GM19324 (cell line): ENCODE measurements around the gene OLAH.

Source experiments
- ATAC-seq: cut with Tn5 transposase; IDR thresholded peaks from one replicate; pipeline ENCODE4 v1.9.1; 2021; ENCODE audit warnings: mild to moderate bottlenecking, moderate library complexity; ENCODE audit not compliant: unreplicated experiment, low FRiP score

Gene OLAH

DNA sequence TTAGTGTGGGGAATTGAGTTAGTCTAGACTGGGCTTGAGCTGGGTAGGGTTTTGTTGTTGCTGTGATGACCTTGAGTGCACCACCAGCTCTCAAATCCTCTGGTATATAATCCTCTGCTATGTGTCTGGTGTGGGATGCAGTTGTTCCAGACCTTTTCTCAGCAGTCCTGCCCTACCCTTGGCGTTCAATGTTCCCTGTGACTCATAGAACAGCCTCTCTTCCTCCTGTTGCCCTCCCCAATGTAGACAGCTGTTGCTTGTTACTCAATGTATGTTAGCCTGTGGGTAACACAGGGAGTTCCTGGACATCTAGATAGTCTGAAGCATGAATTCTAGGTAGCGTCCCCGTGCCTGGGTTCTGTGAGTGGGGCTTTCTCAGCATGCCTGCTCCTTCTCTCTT, 25.1 kb downstream of the OLAH start:
- ATAC-seq: no peak

GRCh38 chr10:15069230-15069629, 25.5 kb downstream of the OLAH start:
- no peak for ATAC-seq

GRCh38 chr10:15072358-15072757, 28.6 kb downstream of the OLAH start:
- no peak for ATAC-seq

DNA sequence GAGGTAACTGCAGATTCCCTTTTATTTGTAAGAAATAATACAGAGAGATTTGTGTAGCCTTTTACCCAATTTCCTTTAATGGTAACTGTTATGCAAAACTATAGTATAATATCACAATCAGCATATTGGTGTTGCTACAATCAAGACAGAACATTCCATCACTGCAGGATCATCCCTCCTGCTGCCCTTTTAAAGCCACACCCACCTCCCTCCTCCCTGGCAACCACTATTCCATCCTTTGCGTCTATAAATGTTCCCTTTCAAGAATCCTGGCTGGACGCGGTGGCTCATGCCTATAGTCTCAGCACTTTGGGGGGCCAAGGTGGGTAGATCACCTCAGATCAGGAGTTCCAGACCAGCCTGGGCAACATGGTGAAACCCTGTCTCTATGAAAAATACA, 31.7 kb downstream of the OLAH start:
- no peak for ATAC-seq

- no peak for ATAC-seq
Measured at GRCh38 chr10:15083674-15084501, 40.1 kb downstream of the OLAH start.

GRCh38 chr10:15084502-15084922, 40.8 kb downstream of the OLAH start:
- ATAC-seq: no peak

DNA sequence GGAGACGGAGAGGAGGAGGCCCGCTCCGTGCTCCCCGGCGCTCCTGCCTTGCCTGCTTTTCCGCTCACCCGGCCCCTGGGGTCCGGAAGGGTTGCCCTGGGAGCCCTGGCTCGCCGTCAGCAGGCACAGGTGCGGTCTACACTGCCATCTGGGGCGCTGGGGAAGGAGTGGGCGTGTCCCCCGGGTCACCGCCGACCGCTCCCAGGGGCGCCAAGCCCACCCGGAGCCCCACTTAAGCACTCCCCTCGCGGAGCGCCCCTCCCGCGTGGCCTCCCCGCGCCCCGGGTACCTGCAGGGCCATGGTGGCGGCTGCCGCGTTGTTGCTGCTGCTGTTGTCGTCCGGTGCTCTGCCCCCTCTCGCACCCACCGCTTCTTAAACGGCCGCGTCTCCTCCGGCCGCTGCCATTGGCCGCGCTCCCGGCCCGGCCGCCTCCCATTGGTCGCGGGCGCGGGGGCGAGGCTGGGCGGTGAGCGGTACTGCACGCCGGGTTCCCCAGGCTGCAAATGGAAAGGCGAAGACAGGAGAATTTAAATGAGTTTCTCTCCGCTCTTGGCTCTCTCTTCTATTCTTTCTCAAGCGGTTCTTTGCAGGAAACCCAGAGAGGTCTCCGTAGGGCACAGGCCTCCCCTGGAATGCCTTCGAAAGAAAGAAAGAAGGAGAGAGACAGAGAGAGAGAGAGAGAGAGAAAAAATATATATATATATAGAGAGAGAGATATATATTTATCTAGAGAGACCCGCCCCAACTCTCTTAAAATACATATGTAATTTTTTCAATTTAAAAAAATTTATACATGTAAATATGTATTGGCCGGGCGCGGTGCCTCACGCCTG, 44.9 kb downstream of the OLAH start, which contains the start of gene ACBD7:
TSS of gene ACBD7 (minus strand) at position 349 of the 834 bp plus-strand sequence. CDS start at position 301, 48 bp downstream.
- peak; percentile 95 for ATAC-seq

DNA sequence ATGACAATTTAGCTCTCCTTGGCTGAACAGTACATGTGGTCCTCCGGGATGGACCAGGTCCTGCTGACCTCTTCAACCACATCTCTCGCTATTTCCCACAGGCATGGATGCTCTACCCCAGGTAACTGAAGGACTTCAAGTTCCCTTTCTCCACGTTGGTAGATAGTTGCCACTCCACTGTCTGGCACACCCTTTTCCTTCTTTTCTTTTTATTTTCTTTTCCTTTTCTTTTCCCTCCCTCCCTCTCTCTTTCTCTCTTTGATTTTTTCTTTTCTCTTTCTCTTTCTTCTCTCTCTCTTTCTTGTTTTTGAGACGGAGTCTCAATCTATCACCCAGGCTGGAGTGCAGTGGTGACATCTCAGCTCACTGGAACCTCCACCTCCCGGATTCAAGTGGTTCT, 47.7 kb downstream of the OLAH start:
- ATAC-seq: no peak

DNA sequence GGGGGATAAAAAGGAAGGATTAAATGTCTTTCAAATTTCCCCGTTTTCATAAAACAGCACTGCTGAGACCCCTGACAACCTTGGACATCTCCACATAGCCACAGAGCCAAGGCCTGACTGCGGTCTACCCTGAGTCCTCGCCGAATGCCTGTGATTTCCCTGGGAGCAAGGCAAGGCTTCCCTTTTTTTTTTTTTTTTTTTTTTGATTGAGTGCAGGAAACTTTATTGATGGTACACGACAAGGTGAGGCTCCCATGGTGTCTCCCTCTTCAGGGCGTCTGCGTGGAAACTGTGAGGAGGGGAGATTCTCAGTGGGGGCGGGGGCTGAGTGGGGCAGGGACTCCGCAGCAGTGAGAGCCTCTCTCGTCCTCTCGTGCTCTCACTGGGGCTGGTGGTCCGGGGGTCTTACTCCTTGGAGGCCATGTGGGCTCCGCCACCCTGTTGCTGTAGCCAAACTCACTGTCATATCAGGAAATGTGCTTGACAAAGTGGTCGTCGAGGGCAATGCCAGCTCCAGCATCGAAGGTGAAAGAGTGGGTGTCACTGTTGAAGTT, 49.2 kb downstream of the OLAH start:
- no peak for ATAC-seq

DNA sequence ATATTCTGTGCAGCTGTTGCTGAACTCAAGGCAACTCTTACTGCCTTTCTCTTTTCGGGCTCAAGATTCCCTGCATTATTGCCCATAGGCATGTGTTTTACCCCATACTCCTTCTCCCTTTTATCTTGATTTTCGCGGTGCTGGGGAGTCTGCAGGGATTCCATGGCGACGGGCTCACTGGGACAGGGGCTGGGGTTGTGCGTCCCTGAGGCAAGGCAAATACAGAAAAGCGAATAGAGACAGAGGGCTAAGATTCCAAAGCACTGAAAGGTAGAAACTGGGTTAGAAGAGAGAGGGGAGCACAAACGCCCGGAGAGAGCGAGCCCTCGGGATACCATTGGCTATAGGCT, 52.9 kb downstream of the OLAH start:
- peak; percentile 20 for ATAC-seq

DNA sequence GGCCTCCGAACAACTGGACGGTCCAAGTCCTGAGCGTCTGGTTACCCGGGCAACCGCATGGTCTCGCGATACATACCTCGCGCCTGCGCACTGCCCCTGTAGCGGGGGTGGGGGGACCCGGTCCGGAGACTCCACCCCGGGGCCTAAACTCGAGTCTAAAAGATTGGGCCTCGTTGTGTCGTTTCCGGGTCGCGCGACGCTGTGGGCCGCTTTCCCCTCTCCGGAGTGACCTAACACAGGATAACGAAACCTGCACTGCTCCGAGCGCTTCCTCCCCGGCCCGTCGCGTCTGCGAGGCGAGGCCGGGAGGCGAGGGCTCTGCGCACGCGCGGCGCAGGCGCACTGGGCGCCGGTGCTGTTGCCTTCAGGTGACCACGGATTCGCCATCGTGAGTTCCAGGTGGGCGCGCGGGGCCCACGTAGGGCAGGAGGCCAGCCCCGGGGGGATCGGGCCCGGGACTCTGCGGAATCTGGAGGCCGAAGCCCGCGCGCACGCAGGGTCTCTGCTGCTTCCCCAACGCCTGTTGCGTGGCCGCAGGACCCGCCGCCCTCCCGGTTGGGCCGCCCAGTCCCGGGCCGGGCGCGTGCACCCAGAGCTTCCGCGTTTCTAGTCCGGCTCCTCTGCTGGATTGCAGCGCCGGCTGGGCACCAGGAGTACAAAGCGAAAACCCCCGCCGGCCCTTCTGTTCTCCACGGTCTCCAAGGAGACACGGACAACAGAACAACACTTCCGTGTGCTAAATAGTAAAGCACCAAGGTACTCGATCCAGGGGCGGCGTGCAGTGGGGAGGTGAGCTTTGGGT, 53.5 kb downstream of the OLAH start, which contains the start of gene RPP38:
TSS of gene RPP38 (plus strand) at position 345 of the 802 bp plus-strand sequence. CDS start 5,960 bp downstream, outside the sequence.
- ATAC-seq: peak; percentile 93

DNA sequence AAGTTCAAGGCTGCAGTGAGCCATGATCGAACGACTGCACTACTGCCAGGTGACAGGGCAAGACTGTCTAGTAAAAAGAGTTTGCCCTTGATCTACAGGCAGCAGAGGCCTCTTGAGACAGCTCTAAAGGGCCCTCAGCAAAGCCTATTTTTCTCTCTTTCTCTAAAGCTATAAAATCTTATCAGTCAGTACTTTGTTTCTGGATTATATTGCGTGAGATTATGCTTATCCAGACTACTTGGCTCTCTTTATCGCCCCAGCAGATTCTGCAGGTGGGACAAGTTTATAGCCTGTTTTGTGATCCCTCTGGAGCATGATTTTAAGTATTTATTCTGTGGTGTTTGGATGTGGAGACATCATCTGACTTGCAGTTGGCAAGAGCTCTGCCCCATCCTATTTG, 56.1 kb downstream of the OLAH start:
- ATAC-seq: no peak

- ATAC-seq: no peak
Measured at GRCh38 chr10:15103513-15103912, 59.8 kb downstream of the OLAH start.

DNA sequence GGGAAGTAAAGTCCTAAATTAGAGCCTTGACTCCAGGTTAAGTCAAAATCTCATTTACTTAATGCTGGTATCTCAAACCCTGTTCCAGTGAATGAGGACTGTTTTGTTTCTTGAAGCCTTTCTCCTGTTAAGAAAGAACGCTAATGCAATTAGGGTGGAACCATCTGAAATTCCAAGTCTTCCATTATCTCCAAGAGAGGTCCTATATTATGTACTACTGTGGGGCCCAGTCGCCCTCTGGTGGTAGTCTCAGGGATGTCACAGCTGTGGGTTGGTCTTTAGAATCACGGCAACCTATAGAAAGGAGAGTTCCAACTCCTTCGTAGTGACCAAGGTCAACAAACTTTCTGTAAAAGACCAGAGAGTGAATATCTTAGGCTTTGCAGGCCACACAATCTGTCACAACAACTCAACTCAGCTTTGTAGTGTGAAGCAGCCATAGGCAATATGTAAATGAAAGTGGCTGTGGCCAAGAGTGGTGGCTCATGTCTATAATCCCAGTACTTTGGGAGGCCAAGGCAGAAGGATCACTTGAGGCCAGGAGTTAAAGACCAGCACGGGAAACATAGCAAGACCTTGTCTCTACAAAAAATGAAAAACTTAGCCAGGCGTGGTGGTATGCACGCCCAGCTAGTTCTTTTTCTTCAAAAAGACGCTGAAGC, 62.7 kb downstream of the OLAH start:
- ATAC-seq: peak; percentile 59

DNA sequence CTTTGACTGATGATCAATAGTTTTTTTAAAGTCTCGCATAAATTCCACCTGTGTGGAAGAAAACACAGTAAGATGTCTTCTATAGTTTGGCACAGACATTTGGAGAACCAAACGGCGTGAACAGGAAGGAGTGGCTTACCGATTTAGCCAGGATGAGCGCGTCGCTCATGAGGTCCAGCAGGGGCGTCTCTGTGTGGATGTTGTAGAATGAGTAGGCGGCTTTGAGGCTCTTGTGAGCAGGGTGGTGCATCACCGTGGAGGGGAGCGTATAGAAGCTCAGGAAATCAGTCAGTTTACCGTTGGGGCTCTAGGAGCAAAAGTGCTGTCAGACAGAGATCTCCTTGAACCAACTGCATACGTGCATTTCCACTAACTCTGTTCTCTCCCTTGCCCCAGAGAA, 68.9 kb downstream of the OLAH start:
- ATAC-seq: no peak

GRCh38 chr10:15113766-15114165, 70.0 kb downstream of the OLAH start:
- no peak for ATAC-seq

GRCh38 chr10:15116225-15116624, 72.5 kb downstream of the OLAH start:
- ATAC-seq: no peak

DNA sequence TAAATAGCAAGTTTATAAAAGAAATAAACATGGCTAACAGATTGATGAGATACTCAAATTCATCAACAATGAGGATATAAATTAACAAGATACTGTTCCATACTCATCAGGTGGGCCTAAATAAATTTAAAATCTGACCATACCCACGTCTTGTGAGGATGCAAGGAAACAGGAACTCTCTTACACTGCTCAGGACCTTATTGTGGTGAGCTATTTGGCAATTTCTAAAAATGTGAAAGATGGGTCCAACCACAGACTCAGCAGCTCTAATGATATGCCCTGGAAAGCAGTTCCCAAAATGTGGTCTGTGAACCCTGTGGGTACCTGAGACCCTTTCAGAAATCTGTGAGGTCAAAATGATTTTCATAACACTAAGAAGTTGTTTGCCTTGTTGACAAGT, 74.9 kb downstream of the OLAH start:
- ATAC-seq: no peak

GRCh38 chr10:15120523-15120922, 76.8 kb downstream of the OLAH start:
- no peak for ATAC-seq

DNA sequence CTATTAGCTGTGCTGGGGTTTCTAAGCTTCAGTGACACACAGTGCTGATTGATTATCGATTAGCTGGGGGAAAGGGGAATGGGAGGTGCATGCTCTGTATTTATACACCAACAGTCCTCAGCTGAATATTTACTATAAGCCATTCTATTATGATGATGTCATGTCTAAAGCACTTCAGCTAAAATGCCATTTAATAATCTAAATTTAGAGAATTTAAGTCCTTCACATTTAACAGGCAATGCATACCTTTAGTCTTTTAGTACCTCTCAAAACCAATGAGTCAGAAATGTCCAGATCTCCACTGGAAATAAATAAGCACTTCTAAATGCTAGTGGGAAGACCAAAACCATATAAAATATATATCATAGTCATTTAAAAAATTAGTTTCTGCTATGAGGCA, 78.0 kb downstream of the OLAH start:
- ATAC-seq: no peak
